Neuronal stem cell (in vitro differentiated cells): Measurements from ENCODE around the gene AP3B2.

Experiments used
- DNase-seq: peaks from one replicate; pipeline ENCODE4 v3.0.0-alpha.2; 2013; ENCODE audit warnings: low spot score
- H2AFZ ChIP-seq: one replicate; pipeline ENCODE4 v1.6.1; 2013; ENCODE audit warnings: mild to moderate bottlenecking, low read length, inconsistent platforms
- H2AK5ac ChIP-seq: 2 replicates; pipeline ENCODE4 v1.6.1; 2013; ENCODE audit warnings: low read depth, mild to moderate bottlenecking, inconsistent platforms, low read length, moderate library complexity, mixed read lengths
- H2BK120ac ChIP-seq: 2 replicates; pipeline ENCODE4 v1.6.1; 2013; ENCODE audit warnings: low read depth, mild to moderate bottlenecking, inconsistent platforms, low read length, moderate library complexity, mixed read lengths
- H2BK12ac ChIP-seq: one replicate; pipeline ENCODE4 v1.6.1; 2013; ENCODE audit warnings: low read length, inconsistent platforms
- H2BK15ac ChIP-seq: 2 replicates; pipeline ENCODE4 v1.6.1; 2013; ENCODE audit warnings: mild to moderate bottlenecking, low read length, inconsistent platforms, mixed read lengths
- H2BK5ac ChIP-seq: one replicate; pipeline ENCODE4 v1.6.1; 2013; ENCODE audit warnings: inconsistent platforms, mild to moderate bottlenecking, low read length, moderate library complexity
- H3K14ac ChIP-seq: one replicate; pipeline ENCODE4 v1.6.1; 2013; ENCODE audit warnings: low read length, inconsistent platforms
- H3K18ac ChIP-seq: 2 replicates; pipeline ENCODE4 v1.6.1; 2013; ENCODE audit warnings: low read length, inconsistent platforms
- H3K23ac ChIP-seq: 2 replicates; pipeline ENCODE4 v1.6.1; 2013; ENCODE audit warnings: low read depth, mild to moderate bottlenecking, mixed read lengths, low read length, inconsistent platforms; ENCODE audit not compliant: poor library complexity
- H3K27ac ChIP-seq: replicated peaks from 3 replicates; pipeline ENCODE4 v1.5.1; 2013; ENCODE audit warnings: low read length, inconsistent platforms
- H3K27me3 ChIP-seq, 3 experiments: 2 replicates each; pipeline ENCODE4 v1.6.1; 2013; ENCODE audit warnings: low read length in 3 of 3, mild to moderate bottlenecking in 2 of 3, inconsistent platforms in 1 of 3, low read depth in 1 of 3, mixed read lengths in 1 of 3, moderate library complexity in 1 of 3; ENCODE audit not compliant: control insufficient read depth in 3 of 3, insufficient read depth in 3 of 3
- H3K36me3 ChIP-seq, 2 donors: replicated peaks in 1 of 2; 2 replicates each; pipeline ENCODE4 v1.6.1; 2013; ENCODE audit warnings: low read length in 2 of 2; ENCODE audit not compliant: control insufficient read depth in 2 of 2, insufficient read depth in 2 of 2
- H3K4ac ChIP-seq: 2 replicates; pipeline ENCODE4 v1.6.1; 2013; ENCODE audit warnings: inconsistent platforms, mild to moderate bottlenecking, low read length, moderate library complexity
- H3K4me1 ChIP-seq, 2 donors: 1 replicate in 1 of 2; 2 replicates in 1 of 2; pipeline ENCODE4 v1.6.1; 2013; ENCODE audit warnings: low read length in 2 of 2, low read depth in 1 of 2; ENCODE audit not compliant: control insufficient read depth in 2 of 2, insufficient read depth in 1 of 2
- H3K4me2 ChIP-seq: one replicate; pipeline ENCODE4 v1.6.1; 2013; ENCODE audit warnings: mild to moderate bottlenecking, low read length, inconsistent platforms; ENCODE audit not compliant: insufficient read depth, poor library complexity, severe bottlenecking
- H3K4me3 ChIP-seq, 2 donors: 2 replicates each; pipeline ENCODE4 v1.5.1; 2013; ENCODE audit warnings: low read length in 2 of 2, mild to moderate bottlenecking in 2 of 2, inconsistent platforms in 1 of 2, moderate library complexity in 1 of 2
- H3K79me1 ChIP-seq: one replicate; pipeline ENCODE4 v1.6.1; 2013; ENCODE audit warnings: low read depth, mild to moderate bottlenecking, inconsistent platforms, low read length, moderate library complexity
- H3K9ac ChIP-seq: one replicate; pipeline ENCODE4 v1.6.1; 2013; ENCODE audit warnings: mild to moderate bottlenecking, low read depth, low read length, inconsistent platforms; ENCODE audit not compliant: poor library complexity
- H3K9me3 ChIP-seq, 2 donors: replicated peaks in 1 of 2; 2 replicates each; pipeline versions ENCODE3 to v1.6.1; 2013; ENCODE audit warnings: low read length in 2 of 2, mild to moderate bottlenecking in 2 of 2, inconsistent platforms in 1 of 2, low read depth in 1 of 2, mixed read lengths in 1 of 2, moderate library complexity in 1 of 2; ENCODE audit not compliant: control insufficient read depth in 2 of 2, insufficient read depth in 1 of 2
- H4K8ac ChIP-seq: one replicate; pipeline ENCODE4 v1.6.1; 2013; ENCODE audit warnings: low read depth, mild to moderate bottlenecking, inconsistent platforms, low read length, moderate library complexity
- H4K91ac ChIP-seq: one replicate; pipeline ENCODE4 v1.6.1; 2013; ENCODE audit warnings: low read length, low read depth, mild to moderate bottlenecking, inconsistent platforms; ENCODE audit not compliant: poor library complexity
- WGBS, 2 donors: extraction: QIAGEN DNeasy Blood & Tissue Kit; methylation state at CpG; one replicate each; pipeline ENCODE4 v1.1.7; 2013; ENCODE audit warnings: missing lambda C conversion rate in 2 of 2, mixed read lengths in 1 of 2; ENCODE audit not compliant: insufficient read length in 2 of 2, insufficient replicate concordance in 1 of 2; ENCODE audit errors: extremely low coverage in 2 of 2; 5-methylcytosine and 5-hydroxymethylcytosine counted together

AP3B2 gene

GRCh38 chr15:82679626-82680199 lies 30.0 kb downstream of the AP3B2 start:
- H3K9me3 ChIP-seq, result peaks cover 0 to 2% of the 10 kb centered on the region in 2 donors
- peak overlapping the region; percentile 93 for H2BK15ac ChIP-seq
- H3K4me3 ChIP-seq, result peak overlapping the region in 1 of 2 donors; percentile 90
- H3K36me3 ChIP-seq, result peaks cover 0 to 5% of the 10 kb centered on the region in 2 donors
- peak overlapping the region; percentile 56 for H2BK5ac ChIP-seq
- peak overlapping the region; percentile 68 for H2BK12ac ChIP-seq
- H3K18ac ChIP-seq, result peak overlapping the region; percentile 98
- no peak overlapping the region for H3K14ac ChIP-seq
- peak overlapping the region; percentile 88 for H3K9ac ChIP-seq
- H3K4me2 ChIP-seq, result peak overlapping the region; percentile 84
- H3K27ac ChIP-seq, result no peak overlapping the region
- H4K91ac ChIP-seq, result no peak overlapping the region
- H3K4ac ChIP-seq, result no peak overlapping the region
- H2AFZ ChIP-seq, result no peak overlapping the region
- no peak for DNase-seq
- peaks cover 0 to 28% (median 3%) of the 10 kb centered on the region in 3 experiments for H3K27me3 ChIP-seq
- no peaks in the 10 kb centered on the region for H3K79me1 ChIP-seq
- no peak overlapping the region for H2BK120ac ChIP-seq
- peaks cover 0 to 6% of the 10 kb centered on the region in 2 donors for H3K4me1 ChIP-seq
- WGBS, 2 donors, result no CpG with 5 or more reads among the region's 19 CpGs
- H4K8ac ChIP-seq, result no peak overlapping the region
- peak overlapping the region; percentile 90 for H3K23ac ChIP-seq
- peak overlapping the region; percentile 72 for H2AK5ac ChIP-seq

GRCh38 chr15:82677720-82678323 lies 31.9 kb downstream of the AP3B2 start:
- DNase-seq, result no peak
- peaks cover 0 to 2% of the 10 kb centered on the region in 2 donors for H3K9me3 ChIP-seq
- no peak overlapping the region for H3K4me2 ChIP-seq
- H2BK120ac ChIP-seq, result no peak overlapping the region
- no peak overlapping the region for H4K8ac ChIP-seq
- no peak overlapping the region for H3K18ac ChIP-seq
- H2BK12ac ChIP-seq, result peak overlapping the region; percentile 14
- H2BK5ac ChIP-seq, result no peak overlapping the region
- WGBS, 2 donors, result no CpG with 5 or more reads among the region's 7 CpGs
- H3K79me1 ChIP-seq, result no peaks in the 10 kb centered on the region
- H3K4me1 ChIP-seq, result peaks cover 0 to 6% of the 10 kb centered on the region in 2 donors
- no peak overlapping the region for H2AFZ ChIP-seq
- H3K4ac ChIP-seq, result no peak overlapping the region
- H3K23ac ChIP-seq, result no peak overlapping the region
- peaks cover 0 to 28% (median 3%) of the 10 kb centered on the region in 3 experiments for H3K27me3 ChIP-seq
- H3K36me3 ChIP-seq, result peaks cover 0 to 5% of the 10 kb centered on the region in 2 donors
- H3K4me3 ChIP-seq, result no peak overlapping the region
- no peak overlapping the region for H4K91ac ChIP-seq
- H3K27ac ChIP-seq, result no peak overlapping the region
- no peak overlapping the region for H2BK15ac ChIP-seq
- no peak overlapping the region for H3K14ac ChIP-seq
- H2AK5ac ChIP-seq, result no peak overlapping the region
- peak overlapping the region; percentile 64 for H3K9ac ChIP-seq

- H3K14ac ChIP-seq, result no peak overlapping the region
- no peak overlapping the region for H4K8ac ChIP-seq
- H3K4me3 ChIP-seq, result no peak overlapping the region
- no peak overlapping the region for H2BK15ac ChIP-seq
- no peak overlapping the region for H3K4me2 ChIP-seq
- no peak overlapping the region for H2AK5ac ChIP-seq
- H3K9ac ChIP-seq, result no peak overlapping the region
- H3K18ac ChIP-seq, result no peak overlapping the region
- H2BK12ac ChIP-seq, result no peak overlapping the region
- no peaks in the 10 kb centered on the region for H3K79me1 ChIP-seq
- no peak overlapping the region for H2AFZ ChIP-seq
- no peak overlapping the region for H4K91ac ChIP-seq
- H3K4ac ChIP-seq, result no peak overlapping the region
- DNase-seq, result no peak
- H2BK120ac ChIP-seq, result no peak overlapping the region
- no CpG with 5 or more reads among the region's 2 CpGs for WGBS, 2 donors
- peaks cover 0 to 13% (median 1%) of the 10 kb centered on the region in 3 experiments for H3K27me3 ChIP-seq
- H2BK5ac ChIP-seq, result no peak overlapping the region
- peaks cover 0 to 5% of the 10 kb centered on the region in 2 donors for H3K36me3 ChIP-seq
- no peak overlapping the region for H3K27ac ChIP-seq
- H3K4me1 ChIP-seq, result peaks cover 0 to 1% of the 10 kb centered on the region in 2 donors
- no peak overlapping the region for H3K23ac ChIP-seq
- H3K9me3 ChIP-seq, result no peaks in the 10 kb centered on the region
Measured at GRCh38 chr15:82674873-82675272, 34.8 kb downstream of the AP3B2 start.

GRCh38 chr15:82670699-82671098 lies 39.0 kb downstream of the AP3B2 start:
- Histone ChIP-seq H3K4me1 (no peaks in the 10 kb centered on the region), H4K91ac (no peak overlapping the region), H3K27me3 (no peaks in the 10 kb centered on the region), H4K8ac (no peak overlapping the region), H3K9me3 (no peaks in the 10 kb centered on the region), H2AK5ac (no peak overlapping the region), H3K27ac (no peak overlapping the region), H3K4me3 (no peak overlapping the region), H3K9ac (no peak overlapping the region), H3K36me3 (no peaks in the 10 kb centered on the region), H3K14ac (no peak overlapping the region), H2BK5ac (no peak overlapping the region), H3K4me2 (no peak overlapping the region), H2BK15ac (no peak overlapping the region), H3K79me1 (no peaks in the 10 kb centered on the region), H2BK120ac (no peak overlapping the region), H3K18ac (no peak overlapping the region), H3K4ac (no peak overlapping the region), H2BK12ac (no peak overlapping the region), H2AFZ (no peak overlapping the region), H3K23ac (no peak overlapping the region)
- DNase-seq, result no peak
- no CpG with 5 or more reads among the region's 4 CpGs for WGBS, 2 donors
